GM12874 (cell line): ENCODE results near the gene LHX1.

ENCODE experiments used
- CTCF ChIP-seq: IDR thresholded peaks from 2 replicates; pipeline ENCODE4 v1.5.1; 2011; ENCODE audit warnings: low read depth, mild to moderate bottlenecking, control low read depth, low read length, moderate library complexity; ENCODE audit not compliant: insufficient read depth

Gene LHX1

GRCh38 chr17:36978810-36979564 lies 41.7 kb downstream of the LHX1 start:
- TF ChIP-seq CTCF = no peak

GRCh38 chr17:36979565-36979941 lies 42.3 kb downstream of the LHX1 start:
- no peak for TF ChIP-seq CTCF

- TF ChIP-seq CTCF = no peak
Measured at GRCh38 chr17:36980280-36980761, 43.0 kb downstream of the LHX1 start.

GRCh38 chr17:36983618-36984017 lies 46.3 kb downstream of the LHX1 start:
- TF ChIP-seq CTCF = no peak

GRCh38 chr17:36989173-36989572 lies 51.9 kb downstream of the LHX1 start:
- no peak for TF ChIP-seq CTCF

GRCh38 chr17:36992701-36993100 lies 55.4 kb downstream of the LHX1 start:
- no peak for TF ChIP-seq CTCF

GRCh38 chr17:36993227-36993626 lies 56.0 kb downstream of the LHX1 start:
- no peak for TF ChIP-seq CTCF
